GM21717 (cell line): ENCODE results near the gene SH2D5.

ENCODE experiments used
- ATAC-seq: cut with Tn5 transposase; IDR thresholded peaks from one replicate; pipeline ENCODE4 v1.9.1; 2021; ENCODE audit warnings: mild to moderate bottlenecking, moderate library complexity; ENCODE audit not compliant: unreplicated experiment

The SH2D5 gene

DNA sequence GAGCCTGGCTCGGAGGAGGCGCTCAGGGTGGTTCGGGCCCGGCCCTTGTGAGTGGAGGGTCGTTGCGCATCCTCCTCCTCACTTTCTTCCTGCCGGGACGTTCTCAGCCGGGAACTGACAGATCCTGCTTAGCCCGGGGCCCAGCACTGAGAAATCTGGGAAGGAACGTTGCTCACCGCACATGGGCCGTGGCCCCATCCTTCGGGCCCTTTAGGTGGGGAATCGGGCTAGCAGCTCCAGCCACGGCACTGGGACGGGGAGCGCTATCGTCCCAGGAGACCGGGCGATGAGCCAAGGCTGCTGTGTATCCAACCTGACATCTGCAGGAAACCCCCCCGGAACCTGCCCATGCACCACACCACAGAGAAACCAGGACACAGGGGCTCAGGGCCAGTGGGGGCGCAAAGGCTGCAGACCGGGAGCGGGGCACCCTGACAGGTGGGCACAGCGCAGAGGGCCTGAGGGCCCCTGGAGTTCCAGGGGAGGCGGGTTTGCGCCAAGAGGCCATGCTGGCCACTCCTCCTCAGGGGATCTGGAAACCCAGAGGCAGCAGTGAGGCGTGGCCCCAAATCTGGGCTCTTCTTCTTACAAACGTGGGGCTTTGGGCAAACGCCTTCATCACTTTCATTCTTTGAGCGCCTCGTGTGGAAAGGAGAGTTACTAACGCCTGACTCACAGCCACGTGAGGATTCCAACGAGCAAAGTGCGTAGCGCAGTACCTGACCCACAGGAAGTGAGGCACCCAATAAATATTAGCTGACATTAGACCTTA lies at the start of gene SH2D5:
SH2D5 (minus strand) TSS at position 116 of the 772 bp plus-strand sequence. CDS start 4,659 bp downstream, outside the sequence.
- no peak for ATAC-seq

DNA sequence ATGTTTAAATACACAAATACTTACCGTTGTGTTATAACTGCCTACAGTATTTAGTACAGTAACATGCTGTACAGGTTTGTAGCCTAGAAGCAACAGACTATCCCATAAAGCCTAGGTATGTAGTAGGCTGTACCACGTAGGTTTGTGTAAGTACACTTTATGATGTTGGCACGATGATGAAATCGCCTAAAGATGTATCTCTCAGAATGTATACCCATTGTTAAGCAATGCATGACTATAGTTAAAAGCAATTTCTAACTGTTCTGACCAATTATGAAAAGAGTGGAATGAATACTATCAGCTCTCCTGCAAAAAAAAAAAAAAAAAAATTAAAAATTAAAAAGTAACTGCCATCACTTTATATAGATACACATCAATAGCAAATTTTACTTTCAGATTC lies 43.2 kb upstream of the SH2D5 start:
- no peak for ATAC-seq

DNA sequence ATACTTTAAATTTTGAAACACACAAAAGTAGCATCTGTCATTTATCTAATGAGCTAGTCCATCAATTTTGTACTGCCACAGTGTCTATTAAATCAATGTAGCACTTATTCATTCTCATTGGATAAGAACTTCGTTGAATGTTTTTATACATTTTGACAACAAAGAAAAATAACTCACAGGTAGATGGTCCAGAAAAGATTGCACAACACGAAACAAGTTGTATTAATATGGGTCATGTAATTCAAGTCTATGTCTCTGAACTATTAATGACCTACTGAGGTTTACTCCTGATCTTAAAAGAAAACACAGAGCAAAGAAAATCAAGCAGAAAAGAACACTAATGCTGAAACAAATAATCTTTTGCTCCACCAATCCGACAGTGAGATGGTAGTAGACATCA lies 39.3 kb upstream of the SH2D5 start:
- ATAC-seq = no peak

DNA sequence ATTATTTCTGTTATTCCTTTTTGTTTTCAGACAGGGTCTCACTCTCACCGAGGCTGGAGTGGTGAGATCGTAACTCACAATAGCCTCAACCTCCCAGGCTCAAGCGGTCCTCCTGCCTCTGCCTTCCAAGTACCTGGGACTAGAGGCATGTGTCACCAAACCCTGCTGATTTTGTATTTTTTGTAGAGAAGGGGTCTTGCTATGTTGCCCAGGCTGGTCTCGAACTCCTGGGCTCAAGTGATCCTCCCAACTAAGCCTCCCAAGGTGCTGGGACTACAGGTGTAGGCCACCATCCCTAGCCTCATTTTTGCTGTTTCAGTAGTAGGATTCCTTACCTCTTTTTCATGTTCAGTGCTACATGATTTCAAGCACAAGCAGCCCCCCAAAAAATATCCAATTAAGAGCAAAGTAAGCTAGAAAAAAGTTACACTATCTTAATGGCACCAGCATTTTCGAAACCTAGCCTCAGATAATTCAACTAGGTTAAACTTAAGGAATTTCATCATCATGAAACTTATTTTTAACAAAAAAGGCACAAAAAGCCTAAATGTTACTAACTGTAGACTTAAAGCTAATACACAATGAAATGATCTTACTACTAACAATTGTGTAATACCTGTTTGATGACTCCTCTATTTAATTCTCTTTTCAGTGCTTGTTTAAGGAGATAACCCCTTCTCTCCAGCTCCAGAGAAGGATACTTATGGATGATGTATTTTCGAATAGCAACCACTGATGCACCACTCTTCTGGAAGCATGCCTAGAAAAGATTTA lies 38.0 kb upstream of the SH2D5 start:
- ATAC-seq = no peak

DNA sequence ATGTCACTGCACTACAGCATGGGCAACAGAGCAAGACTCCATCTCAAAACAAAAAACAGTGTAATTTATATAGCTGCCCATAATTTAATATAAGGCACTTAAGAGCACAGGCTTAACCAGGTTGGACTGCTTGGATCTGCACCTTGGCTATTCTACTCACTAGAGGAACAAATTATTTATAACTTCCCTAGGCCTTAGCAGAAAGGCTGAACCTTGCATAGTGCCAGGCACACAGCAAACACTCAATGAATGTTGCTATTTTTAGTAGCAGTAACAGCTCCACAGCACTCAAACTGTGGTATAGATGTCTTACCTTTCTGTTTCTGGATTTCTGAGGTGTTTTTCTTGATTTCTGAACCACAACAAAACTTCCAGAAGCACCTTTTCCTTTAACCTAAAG lies 34.8 kb upstream of the SH2D5 start:
- ATAC-seq = no peak

DNA sequence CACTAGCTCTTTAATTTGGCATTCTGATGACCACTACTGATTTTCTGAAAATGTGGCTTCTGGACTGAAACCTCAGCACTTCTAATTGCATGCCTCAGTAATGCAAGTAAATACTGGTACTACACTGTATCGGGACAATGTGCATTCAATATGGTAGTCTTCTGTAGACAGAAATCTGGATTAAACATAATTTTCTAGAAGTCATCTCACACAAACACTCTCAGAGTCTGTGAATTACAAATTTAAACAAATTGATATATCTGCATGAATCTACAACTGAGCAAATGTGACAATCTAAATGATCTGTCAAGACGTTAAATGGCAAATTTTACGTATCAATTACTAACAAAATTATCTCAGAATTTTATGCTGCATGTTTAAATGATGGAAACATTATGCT lies 30.9 kb upstream of the SH2D5 start:
- ATAC-seq = no peak

DNA sequence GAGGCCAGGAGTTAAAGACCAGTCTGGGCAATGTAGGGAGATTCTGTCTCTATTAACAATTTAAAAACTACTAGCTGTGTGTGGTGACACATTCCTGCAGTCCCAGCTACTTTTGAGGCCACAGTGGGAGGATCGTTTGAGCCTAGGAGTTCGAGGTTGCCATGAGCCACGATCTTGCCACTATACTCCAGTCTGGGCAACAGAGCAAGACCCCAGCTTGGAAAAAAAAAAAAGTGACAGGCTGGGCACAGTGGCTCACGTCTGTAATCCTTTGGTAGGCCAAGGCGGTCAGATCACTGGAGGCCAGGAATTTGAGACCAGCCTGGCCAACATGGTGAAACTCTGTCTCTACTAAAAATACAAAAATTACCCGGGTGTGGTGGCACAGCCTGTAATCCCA lies 27.8 kb upstream of the SH2D5 start:
- no peak for ATAC-seq

DNA sequence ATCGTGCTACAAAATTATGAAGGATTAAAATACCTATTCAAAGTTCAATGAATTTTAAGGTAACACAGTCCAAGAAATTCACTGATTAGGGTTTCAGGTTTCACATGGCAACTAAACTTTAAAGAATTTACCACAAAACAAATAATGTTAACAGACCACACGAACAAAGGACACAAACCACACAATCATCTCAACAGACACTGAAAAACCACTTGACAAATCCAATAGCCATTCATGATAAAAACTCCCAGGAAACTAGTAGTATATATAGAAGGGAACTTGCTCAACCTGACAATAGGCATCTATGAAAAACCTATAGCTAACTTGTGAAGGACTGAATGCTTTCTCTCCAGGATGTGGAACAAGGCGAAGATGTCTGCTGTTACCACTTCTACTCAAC lies 21.1 kb upstream of the SH2D5 start:
- ATAC-seq = no peak

DNA sequence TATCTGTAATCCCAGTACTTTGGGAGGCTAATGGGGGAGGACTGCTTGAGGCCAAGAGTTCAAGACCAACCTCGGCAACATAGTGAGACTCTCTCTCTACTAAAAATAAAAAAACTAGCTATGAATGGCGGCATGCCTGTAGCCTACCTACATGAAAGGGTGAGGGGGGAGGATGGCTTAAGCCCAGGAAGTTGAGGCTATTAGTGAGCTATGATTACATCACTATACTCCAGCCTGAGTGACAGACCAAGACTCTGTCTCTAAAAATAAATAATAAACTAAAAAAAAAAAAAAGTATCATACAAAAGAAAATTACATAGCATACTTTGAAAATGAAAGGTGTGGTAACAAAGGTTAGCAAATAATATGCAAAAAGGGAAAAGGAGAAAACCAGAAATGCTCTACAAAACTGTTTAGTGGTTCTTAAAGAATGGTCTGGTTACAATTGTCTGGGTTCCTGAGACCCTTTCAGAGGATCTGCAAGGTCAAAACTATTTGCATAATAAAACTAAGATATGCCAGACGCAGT lies 19.0 kb upstream of the SH2D5 start:
- no peak for ATAC-seq

DNA sequence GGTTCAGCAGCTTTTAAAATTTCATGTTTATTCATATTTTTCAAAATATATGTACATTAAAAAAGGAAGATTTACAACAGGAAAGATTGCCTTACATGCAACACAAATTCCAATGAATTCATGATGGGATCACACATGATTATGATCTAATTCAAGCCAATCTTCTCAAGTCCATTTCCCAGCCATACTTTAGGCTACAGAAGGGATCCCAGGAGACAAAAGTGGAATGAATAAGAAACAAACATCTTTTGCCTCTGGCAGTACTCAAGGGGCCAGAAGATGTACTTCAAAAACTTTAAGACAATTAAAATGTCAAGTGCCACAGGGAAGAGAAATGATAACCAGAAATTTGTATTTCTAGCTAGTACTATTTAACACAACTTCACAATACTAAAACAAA lies 10.2 kb upstream of the SH2D5 start:
- no peak for ATAC-seq

DNA sequence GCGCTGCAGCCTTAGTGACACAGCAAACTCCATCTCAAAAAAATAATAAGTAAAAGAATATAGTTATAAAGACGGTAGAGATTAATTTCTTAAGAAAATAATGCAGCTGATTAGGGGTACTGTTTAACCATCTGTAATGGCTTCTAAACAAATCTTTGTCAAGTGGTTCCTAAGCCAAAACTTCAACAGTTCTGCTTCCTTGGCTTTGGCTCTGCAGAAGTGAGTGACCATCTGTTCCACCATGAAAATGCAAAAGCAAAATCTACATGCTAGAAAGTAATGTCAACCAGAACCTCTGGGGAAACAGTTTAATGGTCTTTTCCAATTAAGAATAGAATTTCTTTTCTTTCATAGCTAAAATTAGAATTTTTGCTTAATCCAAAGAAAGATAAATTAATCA lies 8.3 kb upstream of the SH2D5 start:
- ATAC-seq = no peak

DNA sequence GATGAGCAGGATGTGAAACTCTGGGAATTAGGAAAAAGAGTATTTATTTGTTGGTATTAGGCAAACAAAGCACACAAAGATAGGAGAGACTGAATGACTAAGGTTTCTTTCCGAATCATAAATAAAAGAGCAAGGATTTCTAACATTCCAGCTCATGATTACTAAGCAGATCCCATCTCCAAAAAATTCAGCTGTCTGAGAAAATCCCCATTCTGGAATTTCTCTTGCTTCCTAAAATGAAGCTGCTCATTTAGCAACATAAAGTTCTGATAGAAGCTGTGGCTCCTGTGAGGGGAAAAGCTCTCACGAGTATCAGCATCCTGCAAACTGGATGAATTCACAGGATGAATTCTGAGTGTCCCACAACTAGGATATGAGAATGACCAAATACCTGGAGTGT lies 6.7 kb upstream of the SH2D5 start:
- ATAC-seq = no peak

DNA sequence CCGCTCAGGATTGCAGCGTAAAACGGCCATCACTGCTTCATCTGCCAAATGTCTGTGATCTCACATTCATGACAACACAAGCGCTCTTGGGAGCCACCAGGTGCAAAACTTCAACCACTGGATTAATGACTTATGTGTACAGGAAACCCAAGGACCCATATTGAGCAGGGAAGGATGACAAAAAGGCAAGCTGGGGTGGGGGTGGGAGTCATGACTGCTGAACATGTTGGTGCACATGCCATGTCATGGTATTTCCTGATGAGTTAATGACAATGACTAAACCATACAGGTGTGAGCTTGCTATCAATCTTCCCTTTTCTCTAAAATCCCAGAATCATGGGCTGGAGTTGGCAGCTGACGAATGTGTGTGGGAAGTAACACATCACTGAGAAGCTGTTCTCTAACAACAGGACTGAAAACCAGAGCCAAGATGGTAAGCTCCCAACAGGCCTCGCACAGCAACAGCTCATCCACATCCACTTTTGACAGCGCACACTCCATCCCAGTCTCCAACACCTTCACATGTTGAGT lies 3.1 kb upstream of the SH2D5 start:
- ATAC-seq = no peak

DNA sequence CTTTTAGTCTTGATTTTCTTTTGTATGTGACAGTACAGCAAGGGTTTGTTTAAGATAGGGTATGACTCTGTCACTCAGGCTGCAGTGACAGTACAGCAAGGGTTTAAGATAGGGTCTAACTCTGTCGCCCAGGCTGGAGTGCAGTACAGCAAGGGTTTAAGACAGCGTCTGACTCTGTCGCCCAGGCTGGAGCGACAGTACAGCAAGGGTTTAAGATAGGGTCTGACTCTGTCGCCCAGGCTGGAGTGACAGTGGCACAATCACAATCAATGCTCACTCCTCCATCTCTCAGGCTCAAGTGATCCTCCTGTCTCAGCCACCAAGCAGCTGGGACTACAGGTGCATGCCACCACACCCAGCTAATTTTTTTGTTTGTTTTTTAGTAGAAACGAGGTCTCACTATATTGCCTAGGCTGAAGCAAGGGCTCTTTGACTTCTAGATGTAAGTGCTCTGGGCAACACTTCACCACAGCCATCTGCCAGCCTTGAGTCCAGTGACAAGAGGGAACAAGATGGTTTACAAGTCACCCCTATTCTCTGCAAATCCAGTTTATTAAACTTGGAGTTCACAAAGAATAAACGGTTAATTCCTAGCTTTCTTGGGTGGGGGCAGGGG lies 965 bp upstream of the SH2D5 start:
- no peak for ATAC-seq

DNA sequence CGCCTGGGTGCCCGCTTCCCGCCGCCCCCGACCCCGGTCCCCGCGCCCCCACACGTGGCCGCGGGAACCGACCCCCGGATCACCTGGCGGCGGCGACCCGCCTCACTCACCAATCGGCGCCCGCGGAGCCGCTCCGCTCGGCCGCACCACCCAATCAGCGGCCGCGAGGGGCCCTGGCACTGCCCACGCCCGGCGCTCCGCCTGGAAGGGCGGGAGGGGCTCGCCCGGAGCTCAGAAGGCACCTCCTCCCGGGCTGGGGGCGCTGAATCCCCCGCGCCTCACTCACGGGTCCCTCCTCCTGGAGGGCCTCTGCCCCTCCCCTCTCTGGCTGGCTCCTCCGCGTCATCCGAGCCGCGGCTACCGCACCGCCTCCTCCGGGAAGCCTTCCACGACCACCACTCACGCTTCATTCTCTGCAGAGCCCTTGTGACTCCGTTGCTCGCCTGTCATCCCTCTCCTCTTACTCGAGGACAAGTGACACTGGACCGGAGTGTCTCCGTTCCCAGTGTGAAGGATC lies 374 bp downstream of the SH2D5 start:
- ATAC-seq = peak; percentile 46

DNA sequence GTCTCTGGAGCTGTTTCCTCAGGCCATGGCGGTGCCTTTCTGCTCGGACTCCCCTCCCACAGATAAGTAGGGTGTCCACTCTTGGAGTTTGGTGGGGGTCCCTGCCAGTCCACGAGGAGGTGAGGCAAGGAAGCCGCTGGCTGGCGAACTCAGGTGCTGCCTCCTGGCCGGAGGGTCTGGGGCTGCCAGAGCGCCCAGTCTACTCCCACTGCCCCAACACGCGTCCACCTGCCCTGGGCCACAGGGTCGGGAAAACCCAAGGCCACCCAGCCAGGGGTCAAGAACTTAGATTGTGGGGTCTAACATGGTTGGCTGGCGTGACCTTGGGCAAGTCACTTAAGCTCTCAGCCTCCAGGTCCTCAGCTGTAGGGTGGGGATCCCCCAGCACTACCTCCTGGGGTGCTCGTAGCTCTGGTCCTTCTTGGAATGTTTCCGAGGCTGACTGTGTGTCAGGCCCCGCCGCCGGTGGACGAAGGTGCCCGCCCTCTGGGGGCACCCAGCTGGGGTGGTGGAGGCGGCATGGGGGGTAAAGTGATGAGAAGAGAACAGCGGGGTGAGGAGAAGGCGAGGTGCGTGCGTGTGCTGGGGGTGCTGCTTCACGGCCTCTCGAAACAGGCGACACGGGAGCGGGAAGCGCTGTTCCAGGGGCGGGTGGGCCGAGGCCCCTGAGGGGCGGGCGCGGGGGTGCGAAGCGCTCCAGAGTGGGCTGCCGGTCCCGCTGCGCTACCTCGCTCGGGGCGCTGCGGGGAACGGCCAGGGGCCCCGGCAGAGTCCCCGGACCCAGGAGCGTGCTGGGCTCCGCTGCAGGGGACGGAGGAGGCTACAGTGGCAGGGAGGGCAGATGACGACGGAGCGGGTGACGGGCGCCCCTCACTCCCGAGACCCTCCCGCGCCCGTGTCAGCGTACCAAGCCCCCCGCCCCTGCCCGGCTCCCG lies 1.2 kb downstream of the SH2D5 start:
- no peak for ATAC-seq

DNA sequence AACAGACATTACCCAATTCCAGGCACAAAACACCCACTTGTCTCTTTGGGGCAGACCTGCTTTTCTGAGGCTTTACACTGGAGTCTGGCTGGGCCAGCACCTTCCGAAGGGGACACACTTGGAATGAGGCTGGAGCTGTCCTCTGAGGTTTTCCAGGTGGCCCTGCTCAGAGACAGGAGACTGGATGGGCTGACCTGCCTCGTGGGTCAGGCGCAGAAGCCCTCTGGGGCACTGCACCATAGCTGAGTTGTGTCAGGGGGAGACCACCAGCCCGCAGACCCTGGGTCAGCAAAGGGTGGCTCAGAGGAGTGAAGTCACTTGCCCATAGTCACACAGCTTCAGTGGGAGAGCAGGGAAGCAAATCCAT lies 1.8 kb downstream of the SH2D5 start:
- ATAC-seq = no peak

DNA sequence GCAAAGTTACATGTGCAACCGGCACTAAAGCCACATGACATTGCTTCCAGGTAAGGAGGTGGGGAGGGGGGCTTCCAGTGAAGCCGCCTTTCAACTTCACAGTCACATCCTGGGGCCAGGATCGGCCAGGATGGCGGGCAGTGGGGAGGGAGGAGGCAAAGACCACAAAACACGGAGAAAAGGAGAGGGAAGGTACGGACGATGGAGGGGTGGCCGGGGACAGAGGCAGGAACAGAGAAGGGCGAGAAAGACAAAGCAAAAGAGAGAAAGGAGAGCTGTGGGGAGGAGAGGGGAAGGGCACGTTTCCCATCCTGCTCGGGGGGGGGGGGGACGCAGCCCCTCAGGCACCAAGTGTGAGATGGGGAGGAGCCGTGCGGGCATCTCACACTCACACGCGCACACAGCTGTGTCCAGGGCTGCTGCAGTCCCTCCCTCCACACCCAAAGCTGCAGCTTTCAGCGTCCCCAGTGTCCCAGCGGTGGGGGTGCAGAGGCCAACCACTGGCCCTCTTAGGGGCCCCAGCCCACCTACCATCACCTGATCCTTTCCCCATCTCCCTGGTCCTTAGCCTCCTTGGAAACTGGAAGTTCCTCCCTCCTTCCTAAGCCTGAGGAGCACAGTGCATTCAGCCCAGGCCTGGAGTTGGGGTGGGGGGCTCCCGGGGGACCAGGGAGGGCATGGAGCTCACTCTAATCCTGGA lies 2.4 kb downstream of the SH2D5 start:
- no peak for ATAC-seq

DNA sequence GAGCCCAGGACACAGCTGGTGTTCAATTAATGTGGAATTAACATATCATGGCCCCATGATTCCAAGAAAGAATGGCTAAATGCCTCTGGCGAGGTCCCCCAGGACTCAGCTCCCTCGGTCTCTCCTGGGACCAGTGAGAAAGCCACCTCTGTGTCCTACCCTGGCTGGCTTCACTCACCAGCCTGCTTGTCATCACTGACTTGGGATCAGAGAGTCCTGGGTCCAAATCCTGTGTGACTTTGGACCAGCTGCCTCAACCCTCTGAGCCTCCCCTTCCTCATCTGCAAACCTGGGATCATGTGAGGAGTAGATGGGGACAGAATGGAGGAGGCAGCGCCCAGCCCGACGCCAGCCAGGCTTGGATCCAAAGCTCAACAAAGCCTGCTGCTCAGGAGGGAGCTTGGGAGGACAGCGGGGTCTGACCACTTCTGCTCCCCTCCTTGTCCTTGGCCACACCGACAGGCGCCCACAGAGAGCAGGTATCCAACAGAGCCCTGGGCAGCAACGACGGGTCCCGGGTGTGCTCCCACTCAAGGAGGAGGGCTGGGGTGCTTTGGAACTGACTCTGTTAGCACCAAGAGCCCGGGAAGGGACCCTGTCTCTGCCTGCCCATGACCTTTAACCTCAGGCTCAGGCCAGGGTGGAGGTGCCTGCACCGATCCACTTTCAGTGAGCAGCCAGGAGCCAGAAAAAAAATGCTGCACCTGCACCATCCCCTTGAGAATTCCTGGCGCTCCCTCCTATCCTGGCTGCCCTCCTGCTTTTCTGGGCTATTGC lies 3.2 kb downstream of the SH2D5 start:
- no peak for ATAC-seq
